Activated T-cell treated with anti-CD3 and anti-CD28 coated beads, Interleukin-2, amount 50 U/mL, for 24 hours (primary cell): ENCODE results near the gene ENDOV.
A peak's percentile ranks its signal among the peaks of the same experiment; 100 is the strongest.

Experiments
- DNase-seq: peaks from one replicate; pipeline ENCODE4 v3.0.0-alpha.2; 2020
- H3K27ac Mint-ChIP-seq: 2 replicates; pipeline ENCODE4 v1.8.0; 2020; ENCODE audit warnings: mild to moderate bottlenecking, mixed read lengths
- H3K27me3 Mint-ChIP-seq: 2 replicates; pipeline ENCODE4 v1.8.0; 2020; ENCODE audit warnings: mixed read lengths
- H3K36me3 Mint-ChIP-seq: 2 replicates; pipeline ENCODE4 v1.8.0; 2020; ENCODE audit warnings: low read depth, mixed read lengths
- H3K4me1 Mint-ChIP-seq: 2 replicates; pipeline ENCODE4 v1.8.0; 2020; ENCODE audit warnings: low read depth, mixed read lengths
- H3K4me3 Mint-ChIP-seq: 2 replicates; pipeline ENCODE4 v1.8.0; 2020; ENCODE audit warnings: mild to moderate bottlenecking, moderate library complexity, mixed read lengths
- H3K9me3 Mint-ChIP-seq: 2 replicates; pipeline ENCODE4 v1.8.0; 2020; ENCODE audit warnings: mixed read lengths

Gene ENDOV

DNA sequence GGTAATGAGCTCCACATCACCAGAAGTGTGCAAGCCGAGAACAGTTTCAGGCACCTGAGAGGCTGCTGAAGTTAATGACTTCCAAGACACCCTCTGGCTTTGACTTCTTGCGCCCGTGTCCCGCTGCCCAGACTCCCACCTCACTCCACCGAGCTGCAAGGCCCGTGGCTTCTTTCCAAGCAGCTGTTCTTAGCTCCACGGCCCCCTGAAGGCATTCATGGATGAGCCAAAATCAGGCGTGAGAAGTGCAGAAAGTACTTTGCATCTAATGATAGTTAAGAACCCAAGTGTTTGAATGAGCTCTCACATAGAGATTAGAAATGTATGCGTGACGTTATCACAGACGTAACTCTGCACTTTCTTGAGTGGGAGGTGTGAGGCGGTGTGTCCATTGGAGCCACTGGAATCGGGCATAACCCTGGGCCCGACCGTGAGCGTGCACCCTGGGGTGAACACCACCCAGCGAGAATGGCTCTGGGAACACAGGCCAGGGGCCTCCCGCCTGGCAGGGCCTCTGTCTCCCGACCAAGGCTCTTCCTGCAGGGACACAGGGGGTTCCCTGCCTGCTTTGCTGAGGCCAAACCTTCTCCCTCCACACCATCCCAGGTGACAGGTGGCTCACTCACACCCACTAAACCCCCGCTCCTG lies 50.5 kb downstream of the ENDOV start:
- Mint-ChIP-seq H3K4me3 (no peak overlapping the region), H3K27ac (no peak overlapping the region), H3K36me3 (peaks cover 2% of the 10 kb centered on the region), H3K4me1 (no peaks in the 10 kb centered on the region), H3K9me3 (no peaks in the 10 kb centered on the region), H3K27me3 (peaks cover 55% of the 10 kb centered on the region)
- DNase-seq = no peak

- peaks cover 2% of the 10 kb centered on the region for H3K36me3 Mint-ChIP-seq
- no peaks in the 10 kb centered on the region for H3K9me3 Mint-ChIP-seq
- no peak overlapping the region for H3K27ac Mint-ChIP-seq
- DNase-seq = no peak
- H3K4me1 Mint-ChIP-seq = no peaks in the 10 kb centered on the region
- no peak overlapping the region for H3K4me3 Mint-ChIP-seq
- H3K27me3 Mint-ChIP-seq = peaks cover 52% of the 10 kb centered on the region
Observed at GRCh38 chr17:80466188-80466705, 51.3 kb downstream of the ENDOV start.

DNA sequence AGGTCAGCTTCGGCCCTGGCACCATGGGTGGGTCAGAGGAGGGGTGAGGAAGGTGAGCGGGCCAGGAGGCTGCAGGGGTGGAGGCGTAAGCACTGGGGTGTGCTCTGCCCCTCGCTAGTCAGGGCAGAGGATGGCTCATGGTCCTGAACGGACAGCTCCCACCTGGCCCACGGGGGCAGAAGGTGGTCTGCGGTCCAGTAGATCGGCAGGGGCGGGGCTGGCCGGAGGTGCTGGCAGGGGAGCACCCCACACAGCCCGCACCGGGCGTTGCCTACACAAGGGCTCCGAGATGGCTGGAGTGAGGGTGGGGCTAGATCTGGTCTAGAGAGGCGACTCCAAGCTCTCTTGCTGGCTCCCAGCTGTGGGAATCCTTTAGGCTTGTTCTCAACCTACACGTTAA lies 53.3 kb downstream of the ENDOV start:
- H3K9me3 Mint-ChIP-seq = no peaks in the 10 kb centered on the region
- H3K4me3 Mint-ChIP-seq = no peak overlapping the region
- H3K27ac Mint-ChIP-seq = no peak overlapping the region
- peaks cover 6% of the 10 kb centered on the region for H3K36me3 Mint-ChIP-seq
- DNase-seq = no peak
- peaks cover 6% of the 10 kb centered on the region for H3K4me1 Mint-ChIP-seq
- peaks cover 63% of the 10 kb centered on the region for H3K27me3 Mint-ChIP-seq

DNA sequence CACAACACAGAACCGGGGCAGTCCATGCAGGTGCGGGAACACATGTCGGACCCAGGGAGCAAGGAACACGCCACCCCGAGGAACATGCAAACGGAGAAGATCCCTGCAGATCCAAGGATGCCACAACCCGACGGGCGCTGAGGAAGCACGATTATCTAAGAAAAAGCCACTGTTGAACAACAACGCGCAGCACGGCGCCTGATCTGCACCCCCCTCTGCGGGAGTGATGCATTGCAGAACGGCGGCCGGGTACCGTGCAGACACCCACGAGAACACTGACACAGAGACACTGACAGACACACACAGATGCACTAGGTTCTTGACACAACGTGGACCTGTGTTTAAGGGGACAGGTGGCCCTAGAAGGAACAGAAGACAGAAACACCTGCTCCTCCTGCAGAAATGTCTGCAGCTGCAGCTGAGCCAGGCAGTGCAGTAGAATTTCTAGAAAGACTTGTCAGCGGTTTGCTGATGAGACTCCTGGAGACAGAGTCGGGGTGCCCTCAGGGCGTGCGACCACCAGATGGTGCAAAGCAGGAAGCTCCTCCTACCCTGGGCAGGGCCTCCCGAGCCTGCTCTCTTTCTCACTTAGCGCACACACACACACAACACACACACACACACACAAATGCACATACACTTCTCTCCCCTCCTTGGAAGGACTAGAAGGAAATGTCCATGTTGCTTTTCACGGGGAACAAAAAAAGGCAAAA lies 54.0 kb downstream of the ENDOV start:
- no peak overlapping the region for H3K4me3 Mint-ChIP-seq
- H3K4me1 Mint-ChIP-seq = peaks cover 6% of the 10 kb centered on the region
- DNase-seq = no peak
- H3K9me3 Mint-ChIP-seq = no peaks in the 10 kb centered on the region
- peaks cover 66% of the 10 kb centered on the region for H3K27me3 Mint-ChIP-seq
- H3K27ac Mint-ChIP-seq = no peak overlapping the region
- H3K36me3 Mint-ChIP-seq = peaks cover 7% of the 10 kb centered on the region

DNA sequence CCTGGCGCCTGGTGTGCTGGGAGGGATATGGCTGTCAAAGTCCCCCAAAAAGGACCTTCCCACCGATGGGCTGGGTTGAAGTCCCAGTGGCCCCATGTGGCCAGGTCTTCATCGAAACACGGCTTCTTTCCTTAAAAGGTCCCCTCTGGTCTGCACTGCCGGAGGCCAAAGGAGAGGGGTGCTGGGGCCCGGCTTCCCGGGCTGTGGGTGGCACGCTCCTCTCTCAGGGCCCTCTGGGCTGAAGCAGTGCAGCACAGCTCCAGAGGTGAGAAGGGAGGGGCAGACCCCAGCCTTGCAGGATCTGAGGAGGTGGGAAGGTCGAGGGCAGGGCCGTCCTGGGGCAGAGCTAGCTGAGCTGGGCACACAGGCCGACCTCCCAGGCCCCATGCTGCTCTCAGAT lies 54.7 kb downstream of the ENDOV start:
- Mint-ChIP-seq H3K4me3 (no peak overlapping the region), H3K27me3 (peaks cover 72% of the 10 kb centered on the region), H3K4me1 (peaks cover 8% of the 10 kb centered on the region), H3K36me3 (peaks cover 7% of the 10 kb centered on the region), H3K9me3 (no peaks in the 10 kb centered on the region), H3K27ac (no peak overlapping the region)
- DNase-seq = no peak

GRCh38 chr17:80470603-80471002 lies 55.6 kb downstream of the ENDOV start:
- H3K36me3 Mint-ChIP-seq = peaks cover 7% of the 10 kb centered on the region
- H3K4me1 Mint-ChIP-seq = peaks cover 17% of the 10 kb centered on the region
- H3K27me3 Mint-ChIP-seq = peaks cover 73% of the 10 kb centered on the region
- no peaks in the 10 kb centered on the region for H3K9me3 Mint-ChIP-seq
- no peak overlapping the region for H3K4me3 Mint-ChIP-seq
- DNase-seq = no peak
- no peak overlapping the region for H3K27ac Mint-ChIP-seq

DNA sequence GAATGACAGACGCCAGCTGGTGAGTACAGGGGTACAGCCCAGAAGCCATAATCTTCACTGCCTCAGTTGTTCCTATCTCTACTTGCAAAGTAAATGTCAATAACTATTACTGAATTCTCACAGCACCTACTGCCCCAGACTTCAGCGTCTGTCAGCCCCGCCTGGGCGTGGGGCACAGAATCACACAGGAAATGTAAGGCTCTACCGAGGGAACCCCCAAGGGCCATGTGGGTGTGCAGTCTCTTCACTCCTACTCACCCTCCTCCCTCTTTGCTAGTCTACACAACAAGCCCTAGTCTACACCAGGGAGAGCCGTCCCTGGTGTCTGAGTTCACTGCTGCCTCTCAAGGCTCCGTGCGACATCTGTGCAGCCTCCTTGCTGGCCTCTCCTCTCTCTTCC lies 57.0 kb downstream of the ENDOV start:
- peaks cover 17% of the 10 kb centered on the region for H3K4me1 Mint-ChIP-seq
- H3K36me3 Mint-ChIP-seq = peaks cover 7% of the 10 kb centered on the region
- peaks cover 67% of the 10 kb centered on the region for H3K27me3 Mint-ChIP-seq
- H3K9me3 Mint-ChIP-seq = no peaks in the 10 kb centered on the region
- H3K4me3 Mint-ChIP-seq = no peak overlapping the region
- no peak overlapping the region for H3K27ac Mint-ChIP-seq
- no peak for DNase-seq

- peaks cover 7% of the 10 kb centered on the region for H3K36me3 Mint-ChIP-seq
- H3K27me3 Mint-ChIP-seq = peaks cover 57% of the 10 kb centered on the region
- H3K9me3 Mint-ChIP-seq = no peaks in the 10 kb centered on the region
- H3K27ac Mint-ChIP-seq = no peak overlapping the region
- H3K4me1 Mint-ChIP-seq = peaks cover 17% of the 10 kb centered on the region
- H3K4me3 Mint-ChIP-seq = no peak overlapping the region
- DNase-seq = no peak
Observed at GRCh38 chr17:80472996-80473395, 58.0 kb downstream of the ENDOV start.

DNA sequence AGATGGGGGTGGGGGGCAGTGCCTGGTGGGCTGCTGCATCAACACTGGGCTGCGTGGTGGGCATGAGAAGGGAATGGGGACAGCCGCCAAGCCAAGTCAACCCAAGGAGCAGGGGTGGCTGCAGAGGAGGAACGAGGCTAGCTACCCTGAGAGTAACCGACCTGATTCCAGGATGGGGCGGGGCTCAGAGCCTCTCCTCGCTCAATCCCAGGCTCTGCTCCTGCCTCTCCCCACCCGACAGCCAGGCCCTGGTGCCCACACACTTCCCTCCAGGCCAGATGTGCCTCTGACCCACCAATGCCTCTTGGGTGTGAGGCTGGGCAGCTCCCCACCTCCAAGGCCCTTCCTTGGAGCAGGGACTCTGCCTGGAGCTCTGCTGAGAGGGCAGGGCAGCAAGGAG lies 58.7 kb downstream of the ENDOV start:
- H3K9me3 Mint-ChIP-seq = no peaks in the 10 kb centered on the region
- H3K4me1 Mint-ChIP-seq = peaks cover 17% of the 10 kb centered on the region
- no peak overlapping the region for H3K4me3 Mint-ChIP-seq
- no peak for DNase-seq
- peaks cover 53% of the 10 kb centered on the region for H3K27me3 Mint-ChIP-seq
- no peak overlapping the region for H3K27ac Mint-ChIP-seq
- peaks cover 7% of the 10 kb centered on the region for H3K36me3 Mint-ChIP-seq

DNA sequence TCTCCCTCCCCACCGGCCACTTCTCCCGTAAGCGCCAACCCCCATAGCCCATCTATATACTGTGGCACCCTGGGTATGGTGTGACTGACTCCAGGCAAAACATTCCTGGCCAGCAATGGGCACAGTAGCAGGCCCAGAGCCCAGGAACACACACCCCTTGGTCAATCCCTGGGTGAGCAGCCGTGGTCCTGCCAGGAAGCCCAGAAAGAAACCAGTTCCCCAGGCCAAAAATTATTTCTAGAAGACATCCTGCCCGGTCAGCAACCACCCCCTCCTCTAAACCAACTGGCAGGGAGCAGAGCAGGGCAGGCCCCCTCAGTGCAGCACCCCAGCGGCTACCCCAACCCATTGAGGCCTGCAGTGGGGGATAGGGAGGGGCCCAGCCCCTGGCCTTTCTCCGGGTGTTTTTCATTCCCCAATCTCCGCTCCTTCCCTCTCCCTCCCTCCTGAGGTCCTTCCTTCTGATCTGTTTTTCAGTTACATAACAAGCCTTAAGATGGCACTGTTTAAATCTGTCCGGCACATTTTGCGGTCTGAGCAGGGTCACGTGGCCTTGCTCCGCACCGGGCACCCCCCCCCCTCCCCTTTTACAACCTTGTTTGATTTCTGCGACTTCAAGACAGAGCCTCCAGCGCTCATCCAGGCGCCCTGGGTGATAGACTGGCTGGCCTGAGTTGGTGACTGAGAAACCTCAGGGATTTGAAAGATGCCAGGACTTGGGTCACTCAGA lies 59.4 kb downstream of the ENDOV start:
- Mint-ChIP-seq H3K4me1 (peaks cover 17% of the 10 kb centered on the region), H3K27me3 (peaks cover 53% of the 10 kb centered on the region), H3K27ac (peak overlapping the region; percentile 5), H3K36me3 (peaks cover 6% of the 10 kb centered on the region), H3K4me3 (peak overlapping the region; percentile 70), H3K9me3 (no peaks in the 10 kb centered on the region)
- DNase-seq = no peak

DNA sequence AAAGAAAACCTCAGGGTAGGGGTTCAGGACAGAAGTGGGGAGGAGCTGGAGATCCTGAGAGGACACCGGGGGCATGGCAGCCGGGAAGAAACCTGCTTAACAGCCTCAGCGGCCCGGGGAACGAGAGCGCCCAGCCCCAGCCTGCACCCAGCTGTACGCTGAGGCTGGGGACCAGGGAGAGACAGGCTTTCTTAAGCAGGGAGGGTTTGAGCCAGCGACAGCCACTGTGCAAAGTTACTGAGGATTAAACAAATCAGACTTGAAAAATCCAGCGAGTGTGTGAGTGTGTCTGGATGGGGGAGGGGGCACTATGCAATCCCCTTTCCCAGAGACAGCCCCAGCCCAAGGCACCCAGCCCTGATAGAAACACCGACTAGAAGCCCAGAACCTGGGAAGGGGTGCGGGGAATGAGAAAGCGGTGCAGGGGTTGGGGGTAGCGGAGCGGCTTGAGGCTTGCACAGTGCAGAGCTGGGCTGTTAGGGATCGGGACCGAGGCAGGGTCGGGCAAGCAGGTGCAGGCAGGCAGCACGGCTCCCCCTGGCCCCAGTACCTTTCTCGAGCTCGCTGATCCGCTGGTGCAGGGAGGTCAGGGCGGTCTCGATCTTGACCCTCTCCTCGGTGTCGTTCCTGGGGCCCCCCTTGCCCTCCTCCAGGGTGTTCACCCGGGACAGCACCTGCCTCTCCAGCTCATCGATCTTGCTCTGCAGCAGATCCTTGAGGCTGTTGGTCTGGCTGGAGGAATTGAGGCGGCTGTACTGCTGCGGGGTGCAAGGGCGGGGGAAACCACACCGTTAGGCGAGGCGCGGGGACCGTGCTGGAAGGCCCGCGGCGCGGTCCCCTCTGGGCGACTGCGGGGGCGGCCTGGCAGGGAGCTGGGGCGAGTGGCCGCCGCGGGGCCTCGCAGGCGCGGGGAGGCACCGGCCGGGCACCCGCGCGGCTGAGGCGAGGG lies 60.3 kb downstream of the ENDOV start:
- DNase-seq = peak; percentile 56
- Mint-ChIP-seq H3K27me3 (peaks cover 61% of the 10 kb centered on the region), H3K9me3 (no peaks in the 10 kb centered on the region), H3K4me1 (peaks cover 17% of the 10 kb centered on the region), H3K4me3 (peak overlapping the region; percentile 70), H3K27ac (peak overlapping the region; percentile 37), H3K36me3 (peaks cover 6% of the 10 kb centered on the region)

DNA sequence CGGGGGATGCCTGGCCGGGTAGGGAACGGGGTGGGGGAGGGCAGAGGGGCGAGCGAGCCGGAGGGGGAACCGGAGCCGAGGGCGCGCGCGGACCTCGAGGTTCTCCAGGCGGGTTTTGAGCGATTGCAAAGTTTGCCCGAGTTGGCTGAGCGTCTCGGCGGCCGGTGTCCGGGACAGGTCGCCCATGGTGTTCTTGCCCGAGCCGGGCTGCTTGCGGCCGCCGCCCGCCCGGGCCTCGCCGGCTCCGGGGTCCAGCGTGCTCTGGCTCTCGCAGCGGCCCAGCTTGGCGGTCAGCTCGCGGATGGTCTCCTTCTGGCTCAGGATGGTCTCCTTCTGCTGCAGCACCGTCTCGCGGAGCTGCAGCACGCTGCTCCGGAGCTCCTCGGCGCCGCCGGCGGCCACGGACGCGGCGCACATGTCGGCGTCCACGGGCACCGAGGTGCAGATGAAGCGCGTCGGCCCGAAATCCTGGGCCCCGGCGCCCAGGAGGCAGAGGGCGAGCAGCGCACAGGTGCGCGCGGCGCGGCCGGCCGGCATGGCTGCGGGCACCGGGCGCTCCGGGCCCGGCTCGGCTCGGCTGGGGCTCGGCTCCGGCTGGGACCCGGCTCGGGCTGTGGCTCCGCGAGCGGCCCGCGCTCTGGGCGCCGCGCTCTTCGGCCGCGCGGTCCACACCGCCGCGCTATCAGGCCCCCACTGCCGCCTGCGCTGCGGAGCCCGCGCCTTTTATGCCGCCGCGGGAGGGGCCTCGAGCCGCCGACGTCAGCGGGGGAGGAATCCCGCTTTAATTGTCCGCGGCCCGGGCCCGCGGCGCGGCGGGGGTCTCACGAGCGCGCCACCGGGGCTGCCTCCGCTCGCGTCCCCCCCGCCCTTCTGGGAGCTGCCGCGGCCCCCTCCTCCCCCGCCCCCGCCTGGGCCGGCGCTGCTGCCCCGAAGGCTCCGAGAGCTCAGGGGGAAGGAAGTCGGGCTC lies 61.2 kb downstream of the ENDOV start, which contains the start of gene NPTX1:
TSS of gene NPTX1 (minus strand) at position 698 of the 967 bp plus-strand sequence. CDS start at position 537, 161 bp downstream.
- H3K36me3 Mint-ChIP-seq = peaks cover 6% of the 10 kb centered on the region
- peak within 1 kb of the TSS; percentile 70 for H3K4me3 Mint-ChIP-seq
- peak within 1 kb of the TSS; percentile 37 for H3K27ac Mint-ChIP-seq
- H3K27me3 Mint-ChIP-seq = peaks cover 69% of the 10 kb centered on the region
- no peaks in the 10 kb centered on the region for H3K9me3 Mint-ChIP-seq
- peak; percentile 56 for DNase-seq
- H3K4me1 Mint-ChIP-seq = peaks cover 17% of the 10 kb centered on the region
